HepG2 (cell line): ENCODE results near the gene OSER1.

Source experiments
- ADNP ChIP-seq: sonication (generic); formaldehyde crosslinking; IDR thresholded peaks from 2 replicates; pipeline ENCODE4 v1.4.0; 2020; ENCODE audit warnings: missing genetic modification reagents
- ATF1 ChIP-seq: IDR thresholded peaks from 2 replicates; pipeline ENCODE4 v1.6.1; 2016; ENCODE audit warnings: mild to moderate bottlenecking, control low read depth
- ATF2 ChIP-seq: sonication (generic); formaldehyde crosslinking; IDR thresholded peaks from 2 replicates; pipeline ENCODE4 v1.4.0; 2020; ENCODE audit warnings: missing genetic modification reagents
- FOXJ3 ChIP-seq: sonication (generic); formaldehyde crosslinking; IDR thresholded peaks from 2 replicates; pipeline ENCODE4 v1.4.0; 2020; ENCODE audit warnings: missing genetic modification reagents, mild to moderate bottlenecking, borderline replicate concordance
- FOXO4 ChIP-seq: sonication (generic); formaldehyde crosslinking; conservative IDR thresholded peaks from 2 replicates; pipeline ENCODE4 v1.8.1; 2023; ENCODE audit warnings: missing genetic modification reagents
- IKZF1 ChIP-seq: fragments of 450-650 bp; IDR thresholded peaks from 2 replicates; pipeline ENCODE4 v1.7.1; 2016
- SRSF1 ChIP-seq: fragments of 200-400 bp; formaldehyde crosslinking; optimal IDR thresholded peaks from 2 replicates; pipeline ENCODE3; 2017; ENCODE audit warnings: mild to moderate bottlenecking, low read depth, low read length, moderate library complexity
- SUZ12 ChIP-seq: fragments of 150-350 bp; IDR thresholded peaks from 2 replicates; pipeline ENCODE4 v1.6.1; 2014; ENCODE audit warnings: low read depth, low read length
- TFAP4 ChIP-seq: sonication (generic); IDR thresholded peaks from 2 replicates; pipeline ENCODE4 v1.6.1; 2016; ENCODE audit warnings: low read depth, borderline replicate concordance
- TF ChIP-seq, protein P1 (sequence below): sonication (generic); formaldehyde crosslinking; IDR thresholded peaks from 2 replicates; pipeline ENCODE4 v1.5.0; 2020; ENCODE audit warnings: missing genetic modification reagents
- TF ChIP-seq, protein P2 (sequence below): IDR thresholded peaks from 2 replicates; pipeline ENCODE4 v1.6.1; 2016; ENCODE audit warnings: low read depth
- TF ChIP-seq, protein P3 (sequence below): sonication (generic); formaldehyde crosslinking; IDR thresholded peaks from 2 replicates; pipeline ENCODE4 v1.5.0; 2020; ENCODE audit warnings: mild to moderate bottlenecking, missing genetic modification reagents, moderate library complexity

GRCh38 chr20:44211177-44212039 lies 837 bp upstream of the OSER1 start:
- no peak for TF ChIP-seq ADNP
- TF ChIP-seq SRSF1, result no peak
- TF ChIP-seq, protein P1, sequence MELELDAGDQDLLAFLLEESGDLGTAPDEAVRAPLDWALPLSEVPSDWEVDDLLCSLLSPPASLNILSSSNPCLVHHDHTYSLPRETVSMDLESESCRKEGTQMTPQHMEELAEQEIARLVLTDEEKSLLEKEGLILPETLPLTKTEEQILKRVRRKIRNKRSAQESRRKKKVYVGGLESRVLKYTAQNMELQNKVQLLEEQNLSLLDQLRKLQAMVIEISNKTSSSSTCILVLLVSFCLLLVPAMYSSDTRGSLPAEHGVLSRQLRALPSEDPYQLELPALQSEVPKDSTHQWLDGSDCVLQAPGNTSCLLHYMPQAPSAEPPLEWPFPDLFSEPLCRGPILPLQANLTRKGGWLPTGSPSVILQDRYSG (CRISPR knock-in tag), result no peak
- TF ChIP-seq, protein P2, sequence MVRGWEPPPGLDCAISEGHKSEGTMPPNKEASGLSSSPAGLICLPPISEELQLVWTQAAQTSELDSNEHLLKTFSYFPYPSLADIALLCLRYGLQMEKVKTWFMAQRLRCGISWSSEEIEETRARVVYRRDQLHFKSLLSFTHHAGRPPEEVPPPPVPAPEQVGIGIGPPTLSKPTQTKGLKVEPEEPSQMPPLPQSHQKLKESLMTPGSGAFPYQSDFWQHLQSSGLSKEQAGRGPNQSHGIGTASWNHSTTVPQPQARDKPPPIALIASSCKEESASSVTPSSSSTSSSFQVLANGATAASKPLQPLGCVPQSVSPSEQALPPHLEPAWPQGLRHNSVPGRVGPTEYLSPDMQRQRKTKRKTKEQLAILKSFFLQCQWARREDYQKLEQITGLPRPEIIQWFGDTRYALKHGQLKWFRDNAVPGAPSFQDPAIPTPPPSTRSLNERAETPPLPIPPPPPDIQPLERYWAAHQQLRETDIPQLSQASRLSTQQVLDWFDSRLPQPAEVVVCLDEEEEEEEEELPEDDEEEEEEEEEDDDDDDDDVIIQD (CRISPR knock-in tag), result no peak
- TF ChIP-seq FOXO4 (CRISPR knock-in tag), result no peak
- TF ChIP-seq, protein P3, sequence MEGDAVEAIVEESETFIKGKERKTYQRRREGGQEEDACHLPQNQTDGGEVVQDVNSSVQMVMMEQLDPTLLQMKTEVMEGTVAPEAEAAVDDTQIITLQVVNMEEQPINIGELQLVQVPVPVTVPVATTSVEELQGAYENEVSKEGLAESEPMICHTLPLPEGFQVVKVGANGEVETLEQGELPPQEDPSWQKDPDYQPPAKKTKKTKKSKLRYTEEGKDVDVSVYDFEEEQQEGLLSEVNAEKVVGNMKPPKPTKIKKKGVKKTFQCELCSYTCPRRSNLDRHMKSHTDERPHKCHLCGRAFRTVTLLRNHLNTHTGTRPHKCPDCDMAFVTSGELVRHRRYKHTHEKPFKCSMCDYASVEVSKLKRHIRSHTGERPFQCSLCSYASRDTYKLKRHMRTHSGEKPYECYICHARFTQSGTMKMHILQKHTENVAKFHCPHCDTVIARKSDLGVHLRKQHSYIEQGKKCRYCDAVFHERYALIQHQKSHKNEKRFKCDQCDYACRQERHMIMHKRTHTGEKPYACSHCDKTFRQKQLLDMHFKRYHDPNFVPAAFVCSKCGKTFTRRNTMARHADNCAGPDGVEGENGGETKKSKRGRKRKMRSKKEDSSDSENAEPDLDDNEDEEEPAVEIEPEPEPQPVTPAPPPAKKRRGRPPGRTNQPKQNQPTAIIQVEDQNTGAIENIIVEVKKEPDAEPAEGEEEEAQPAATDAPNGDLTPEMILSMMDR (CRISPR knock-in tag), result no peak; the same call in 1 of the 2 replicates
- peak; percentile 27; the same call in 1 of the 2 replicates for TF ChIP-seq TFAP4
- TF ChIP-seq ATF1 (CRISPR knock-in tag), result peak; percentile 43; the same call in 1 of the 2 replicates
- TF ChIP-seq IKZF1, result no peak
- no peak for TF ChIP-seq SUZ12
- no peak for TF ChIP-seq FOXJ3 (CRISPR knock-in tag)
- no peak for TF ChIP-seq ATF2 (CRISPR knock-in tag)
